ENCODE results near the gene CLEC12A. TPM values are rescaled to one million over a fixed set of nuclear protein-coding genes. Genes with fewer than 3 reads are reported as not detected.
"Not testable (repeated sequence)": the region's sequence is repeated elsewhere in the genome, so short reads cannot be mapped to it uniquely, and the experiment has no call there.

Gene CLEC12A
- total RNA-seq, 3 donors from 2014 or later: 0.41 to 2.6 (median 0.89) TPM

GRCh38 chr12:9969673-9970072 lies 1.5 kb upstream of the CLEC12A start:
- Histone ChIP-seq H3K4me3 (no peak overlapping the region), H3K9me3 (no peaks in the 10 kb centered on the region), H3K36me3 (ENCODE audit: low read depth) (no peaks in the 10 kb centered on the region), H3K4me1 (ENCODE audit: low read depth) (no peaks in the 10 kb centered on the region)
- DNase-seq (no peak), ATAC-seq (no peak)
- no peak for TF ChIP-seq CTCF (IDR thresholded peaks at IDR 0.05)
- intact Hi-C loops (cut with DNase I, micrococcal nuclease): no loop called here

GRCh38 chr12:9973949-9974348 lies 2.7 kb downstream of the CLEC12A start:
- no peaks in the 10 kb centered on the region for H3K4me1 ChIP-seq (ENCODE audit: low read depth)
- ATAC-seq (no peak), DNase-seq (no peak)
- intact Hi-C loops (cut with DNase I, micrococcal nuclease): no loop called here
- no peaks in the 10 kb centered on the region for H3K9me3 ChIP-seq
- H3K36me3 ChIP-seq (ENCODE audit: low read depth): no peaks in the 10 kb centered on the region
- no peak for TF ChIP-seq CTCF (IDR thresholded peaks at IDR 0.05)
- no peak overlapping the region for H3K4me3 ChIP-seq

- DNase-seq; ATAC-seq; H3K4me1 ChIP-seq (ENCODE audit: low read depth); H3K4me3 ChIP-seq; H3K36me3 ChIP-seq (ENCODE audit: low read depth); H3K9me3 ChIP-seq; intact Hi-C loops (cut with DNase I, micrococcal nuclease): not testable (repeated sequence)
Measured at GRCh38 chr12:9974731-9975130, 3.5 kb downstream of the CLEC12A start.

- TF ChIP-seq CTCF (IDR thresholded peaks at IDR 0.05): no peak
- Histone ChIP-seq H3K4me1 (ENCODE audit: low read depth) (no peaks in the 10 kb centered on the region), H3K36me3 (ENCODE audit: low read depth) (no peaks in the 10 kb centered on the region), H3K9me3 (no peaks in the 10 kb centered on the region), H3K4me3 (no peak overlapping the region)
- DNase-seq: no peak
- intact Hi-C loops (cut with DNase I, micrococcal nuclease): no loop called here
- ATAC-seq: no peak
Measured at GRCh38 chr12:9975614-9976013, 4.4 kb downstream of the CLEC12A start.

GRCh38 chr12:9976626-9977025 lies 5.4 kb downstream of the CLEC12A start:
- H3K4me3 ChIP-seq, ATAC-seq: not testable (repeated sequence)

GRCh38 chr12:9977916-9978315 lies 6.7 kb downstream of the CLEC12A start:
- no peaks in the 10 kb centered on the region for H3K9me3 ChIP-seq
- no peak for TF ChIP-seq CTCF (IDR thresholded peaks at IDR 0.05)
- ATAC-seq (no peak), DNase-seq (no peak)
- H3K4me1 ChIP-seq (ENCODE audit: low read depth): no peaks in the 10 kb centered on the region
- intact Hi-C loops (cut with DNase I, micrococcal nuclease): no loop called here
- no peak overlapping the region for H3K4me3 ChIP-seq
- H3K36me3 ChIP-seq (ENCODE audit: low read depth): no peaks in the 10 kb centered on the region

More at GRCh38 chr12:9976626-9977025, 5.4 kb downstream of the CLEC12A start:
- DNase-seq; H3K4me1 ChIP-seq (ENCODE audit: low read depth); H3K9me3 ChIP-seq; H3K36me3 ChIP-seq (ENCODE audit: low read depth); intact Hi-C loops (cut with DNase I, micrococcal nuclease): not testable (repeated sequence)

GRCh38 chr12:9980126-9980525 lies 8.9 kb downstream of the CLEC12A start:
- H3K9me3 ChIP-seq: no peaks in the 10 kb centered on the region
- DNase-seq: no peak
- no peaks in the 10 kb centered on the region for H3K4me1 ChIP-seq (ENCODE audit: low read depth)
- no peak for TF ChIP-seq CTCF (IDR thresholded peaks at IDR 0.05)
- no peaks in the 10 kb centered on the region for H3K36me3 ChIP-seq (ENCODE audit: low read depth)
- no peak for ATAC-seq
- intact Hi-C loops (cut with DNase I, micrococcal nuclease): no loop called here
- no peak overlapping the region for H3K4me3 ChIP-seq

Measured in mucosa of descending colon (tissue), 3 donors.